GM18861 (cell line): ENCODE data around the gene FAM170B.
A peak's percentile ranks its signal among the peaks of the same experiment; 100 is the strongest.

Experiments used
- ATAC-seq: cut with Tn5 transposase; IDR thresholded peaks from one replicate; pipeline ENCODE4 v1.9.1; 2021; ENCODE audit not compliant: unreplicated experiment

FAM170B gene

DNA sequence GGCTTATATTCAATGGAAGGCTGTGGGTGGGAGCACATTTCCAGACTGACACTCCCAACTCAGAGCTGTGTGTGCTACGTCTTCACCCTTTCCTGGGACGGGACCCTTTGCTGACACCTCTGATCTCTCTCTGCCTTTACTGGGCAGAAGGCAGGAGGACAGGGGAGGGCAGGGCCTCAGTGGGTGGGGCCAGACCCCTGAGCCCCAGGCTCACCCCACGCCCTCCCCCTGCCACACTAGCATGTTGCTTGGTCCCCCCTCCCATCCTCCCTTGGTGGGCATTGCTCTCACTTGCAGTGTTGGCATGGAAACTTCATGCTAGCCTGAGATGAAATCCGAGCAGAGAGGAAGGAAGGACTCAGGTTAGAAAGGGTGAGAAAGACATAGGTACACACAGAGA is 36.0 kb upstream of the FAM170B start:
- ATAC-seq, result no peak

- no peak for ATAC-seq
Observed at GRCh38 chr10:49168831-49169500, 35.1 kb upstream of the FAM170B start.

DNA sequence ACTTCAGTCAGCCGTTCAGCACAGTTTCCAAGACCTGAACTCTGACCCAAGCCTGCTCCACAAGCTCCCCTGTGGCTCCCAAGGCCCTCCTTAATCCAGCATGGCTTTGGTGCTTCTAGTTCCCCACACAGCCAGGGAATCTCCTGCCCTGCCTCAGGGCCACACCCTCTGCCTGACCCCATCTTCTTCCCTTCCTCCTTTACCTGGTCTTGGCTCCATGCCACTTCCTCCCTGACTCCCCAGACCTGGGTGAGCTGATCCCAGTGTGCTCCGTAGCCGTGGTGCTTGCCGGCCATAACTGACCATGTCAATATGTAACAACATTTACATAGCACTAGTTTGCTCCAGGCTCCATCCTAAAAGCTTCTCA is 34.3 kb upstream of the FAM170B start:
- ATAC-seq, result no peak

DNA sequence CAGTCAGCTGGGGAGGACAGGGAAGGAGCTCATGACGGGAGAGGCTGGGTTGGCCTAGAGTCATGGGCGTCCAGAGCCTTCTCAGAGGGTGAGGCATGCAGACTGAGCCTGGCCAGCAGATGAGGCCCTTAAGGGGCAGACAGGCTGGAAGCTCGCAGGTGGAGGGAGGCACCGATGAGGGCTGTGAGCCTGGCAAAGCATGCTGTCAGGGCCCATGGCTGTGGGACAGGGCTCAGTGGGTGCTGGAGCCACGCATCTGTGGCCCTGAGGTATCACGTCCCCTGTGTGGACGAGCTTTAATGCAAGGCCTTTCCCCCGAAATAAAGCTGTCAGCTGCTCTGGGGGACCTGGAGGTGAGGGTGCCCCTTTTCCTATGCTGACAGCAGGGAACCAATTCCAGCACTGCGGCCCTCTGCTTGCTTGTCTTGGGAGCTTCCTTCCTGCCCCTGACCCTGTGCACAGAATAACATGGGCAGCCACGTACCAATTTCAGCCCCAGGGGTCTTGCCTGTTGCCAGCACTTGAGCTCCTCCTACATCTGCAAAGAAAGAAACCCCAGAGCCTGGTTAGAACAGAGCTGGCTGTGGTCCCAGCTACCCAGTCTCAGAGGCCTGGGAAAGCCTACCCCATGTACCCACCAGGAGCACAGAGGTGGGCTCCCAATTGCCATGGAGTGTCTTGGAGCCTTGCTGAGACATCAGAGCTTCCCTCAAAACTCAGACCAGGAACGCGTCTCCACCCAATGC is 33.8 kb upstream of the FAM170B start:
- ATAC-seq, result no peak

- ATAC-seq, result no peak
Observed at GRCh38 chr10:49166484-49167400, 32.9 kb upstream of the FAM170B start.

- no peak for ATAC-seq
Observed at GRCh38 chr10:49165821-49166483, 32.1 kb upstream of the FAM170B start.

GRCh38 chr10:49165259-49165658 is 31.4 kb upstream of the FAM170B start:
- no peak for ATAC-seq

DNA sequence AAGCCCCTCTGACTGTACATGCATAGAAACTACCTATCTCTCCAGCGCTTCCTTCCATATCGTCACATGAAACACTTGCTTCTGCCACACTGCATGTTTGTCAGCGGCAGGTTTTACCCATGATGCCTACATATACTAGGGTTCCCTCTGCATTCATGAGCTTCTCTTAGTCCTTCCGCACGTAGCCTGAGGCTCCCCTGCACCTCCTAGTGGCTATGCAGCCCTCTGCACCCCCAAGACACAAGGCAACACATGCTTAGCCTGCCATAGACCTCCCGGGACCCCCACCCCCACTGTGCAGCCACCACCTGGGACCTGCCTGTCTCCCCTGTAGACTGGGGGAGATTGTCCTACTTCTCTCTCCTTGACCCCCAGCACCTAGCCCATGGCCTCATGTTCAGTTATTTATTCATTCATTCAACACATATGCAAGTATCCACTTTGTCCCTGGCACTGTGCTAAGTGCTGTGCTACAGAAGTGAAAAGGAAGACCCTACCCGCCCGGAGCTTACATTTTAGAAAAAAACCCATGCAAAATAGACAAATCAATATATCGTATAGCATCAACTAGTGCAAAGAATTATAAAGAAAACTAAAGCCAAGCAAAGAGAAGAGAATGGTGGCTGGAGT is 30.9 kb upstream of the FAM170B start:
- peak; percentile 81 for ATAC-seq

DNA sequence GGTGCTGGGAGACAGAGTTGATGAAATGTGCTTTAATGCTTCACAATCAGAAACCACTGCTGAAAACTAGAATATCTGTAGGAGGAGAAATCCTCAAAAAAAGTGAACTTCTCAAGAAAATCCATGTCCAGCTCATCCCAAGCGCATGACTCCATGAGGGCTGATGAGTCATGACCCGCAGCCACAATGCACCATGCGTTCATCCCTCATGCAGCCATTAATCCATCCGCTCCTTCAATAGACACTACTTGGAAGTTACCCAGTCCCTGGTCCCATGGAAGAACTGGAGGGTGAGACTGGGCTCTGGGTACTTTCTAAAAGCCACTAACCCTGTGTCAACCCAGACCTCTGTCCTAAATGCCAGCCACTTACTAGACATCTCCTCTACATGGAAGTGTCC is 29.9 kb upstream of the FAM170B start:
- ATAC-seq, result no peak

DNA sequence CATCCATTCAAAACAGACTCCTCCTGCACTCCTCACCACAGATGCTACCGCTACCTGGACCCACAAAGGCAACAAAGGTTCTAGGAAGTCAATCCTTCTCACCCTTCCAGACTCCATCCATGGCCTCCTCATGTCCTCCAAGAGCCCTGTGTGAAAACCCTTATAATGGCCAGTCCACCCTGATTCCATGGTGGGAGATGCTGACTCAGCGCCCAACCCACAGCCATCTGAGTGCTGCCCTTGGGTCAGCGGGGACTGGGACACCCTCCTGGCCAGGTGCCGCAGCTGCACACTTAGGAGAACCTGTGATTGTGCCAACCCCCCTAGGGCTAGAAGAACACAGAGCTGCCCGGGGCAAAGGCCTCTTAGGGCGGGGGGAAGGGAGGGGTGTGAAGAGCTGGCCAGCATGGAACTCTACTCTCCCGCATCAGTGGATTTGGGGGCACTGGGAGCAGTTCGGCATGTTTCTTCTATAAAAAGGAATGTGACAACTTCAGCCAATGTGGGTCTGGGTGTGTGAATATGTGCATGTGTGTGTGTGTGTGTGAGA is 29.0 kb upstream of the FAM170B start:
- ATAC-seq, result no peak

- no peak for ATAC-seq
Observed at GRCh38 chr10:49162063-49162462, 28.2 kb upstream of the FAM170B start.

DNA sequence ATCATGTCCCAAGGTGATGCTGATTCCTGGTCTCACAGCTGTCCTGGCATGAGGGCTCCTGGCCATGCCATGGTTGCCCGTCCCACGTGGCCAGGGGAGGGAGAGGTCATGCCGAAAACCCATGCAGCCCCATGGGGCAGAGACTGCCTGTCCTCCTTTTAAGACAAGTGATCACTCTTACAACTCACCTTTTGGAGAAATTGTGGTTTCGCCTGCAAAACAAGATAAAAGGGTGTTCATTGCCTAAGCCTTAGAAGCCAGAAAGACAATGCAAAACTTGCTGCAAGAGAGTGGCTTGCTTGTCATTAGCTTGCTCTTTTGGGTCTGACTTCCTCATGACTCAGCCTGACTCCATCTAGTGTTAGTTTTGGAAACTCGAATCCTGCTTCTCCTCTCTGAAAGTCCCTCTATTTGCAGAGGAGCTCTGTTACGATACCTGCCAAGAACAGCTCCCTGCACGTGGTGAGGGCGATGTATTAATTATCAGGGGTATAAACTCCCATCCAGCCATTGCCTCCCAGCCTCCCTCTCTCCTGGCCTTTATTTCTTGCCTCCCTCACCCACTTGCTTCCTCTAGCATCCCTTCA is 27.7 kb upstream of the FAM170B start:
- ATAC-seq, result no peak

GRCh38 chr10:49160814-49161213 is 27.0 kb upstream of the FAM170B start:
- ATAC-seq, result no peak

- ATAC-seq, result no peak
Observed at GRCh38 chr10:49160110-49160509, 26.3 kb upstream of the FAM170B start.

- no peak for ATAC-seq
Observed at GRCh38 chr10:49158915-49159314, 25.1 kb upstream of the FAM170B start.

DNA sequence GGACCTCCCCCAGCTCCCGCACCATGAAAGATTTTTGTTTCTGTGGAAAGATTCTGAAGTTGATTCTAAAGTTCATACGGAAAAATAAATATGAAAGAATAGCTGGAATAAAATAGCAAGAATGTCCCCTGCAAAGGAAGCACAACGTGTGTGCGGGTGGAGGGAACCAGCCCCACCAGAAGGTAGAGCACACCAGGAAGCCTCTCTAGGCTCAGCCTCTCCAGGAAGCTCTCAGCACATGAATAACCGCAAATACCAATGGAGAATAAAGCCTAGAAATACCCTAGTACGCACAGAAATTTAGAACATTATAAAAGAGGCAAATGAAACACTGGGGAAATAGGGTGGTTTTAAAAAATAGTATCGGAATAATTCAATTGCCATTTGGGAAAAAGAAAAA is 24.6 kb upstream of the FAM170B start:
- ATAC-seq, result no peak

DNA sequence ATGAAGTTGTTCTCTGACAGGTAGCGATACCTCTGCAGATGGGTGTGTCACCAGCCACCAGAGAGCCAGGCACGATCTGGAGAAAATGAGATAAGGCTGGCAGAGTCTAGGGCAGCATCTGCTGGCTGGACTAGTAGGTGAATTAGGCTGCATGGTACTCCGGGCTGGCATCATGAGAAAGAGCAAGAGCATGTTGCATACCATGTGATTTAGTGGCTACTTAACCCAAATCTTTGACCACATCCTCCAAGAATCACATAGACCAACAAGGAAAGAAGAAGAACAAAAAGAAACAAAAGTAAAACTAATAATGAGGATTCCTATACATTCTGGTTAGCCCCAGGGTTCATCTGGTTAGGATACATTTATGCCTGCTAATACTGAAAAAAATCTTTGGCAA is 23.4 kb upstream of the FAM170B start:
- no peak for ATAC-seq

DNA sequence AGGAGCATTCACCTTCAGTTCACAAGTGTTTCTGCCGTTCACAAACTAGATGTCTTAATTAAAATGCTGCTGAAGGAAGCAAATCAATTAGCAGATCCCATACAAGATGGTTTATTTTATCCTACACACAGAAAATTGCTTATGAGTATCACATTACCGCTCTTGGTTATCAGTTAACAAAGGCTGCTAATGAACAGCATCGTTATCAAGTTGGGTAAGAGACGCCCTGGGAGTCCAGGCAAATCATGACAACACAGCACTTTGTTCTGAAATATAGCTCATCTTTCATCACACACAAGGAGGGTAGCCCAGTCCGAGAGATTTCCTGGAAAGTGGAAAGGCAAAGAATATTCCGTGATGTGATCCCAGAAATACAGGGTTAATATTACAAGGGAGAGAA is 20.8 kb upstream of the FAM170B start:
- ATAC-seq, result no peak

DNA sequence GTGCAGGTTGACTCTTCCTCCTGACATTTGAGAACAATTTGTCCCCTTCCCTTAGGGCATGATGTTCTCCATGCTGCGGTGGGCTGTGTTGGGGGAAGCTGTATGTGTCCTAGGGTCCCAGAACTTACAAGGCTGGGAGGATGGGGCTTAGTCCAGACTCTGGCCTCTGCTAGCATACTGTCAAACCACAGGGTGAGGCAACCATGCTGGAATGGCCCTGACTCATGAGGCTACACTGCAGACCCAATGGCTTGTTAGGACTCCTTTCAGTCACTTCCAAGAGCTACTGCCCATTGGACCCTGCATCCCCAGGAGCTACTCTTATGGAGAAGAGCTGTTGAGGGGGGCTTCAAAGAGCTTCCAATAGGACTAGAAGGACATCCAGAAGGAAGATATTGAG is 20.1 kb upstream of the FAM170B start:
- ATAC-seq, result no peak

GRCh38 chr10:49153115-49153514 is 19.3 kb upstream of the FAM170B start:
- ATAC-seq, result no peak
